NAMALWA (cell line): ENCODE data around the gene PIAS3.

Experiments
- DNase-seq: peaks from one replicate; pipeline ENCODE4 v3.0.0-alpha.2; 2015; ENCODE audit warnings: low spot score

The PIAS3 gene

GRCh38 chr1:145858901-145859490 lies at the start of gene PIAS3:
Gene PIAS3, minus strand, starts transcription at chr1:145859081. Its CDS starts 91 bp downstream, at chr1:145858990.
- DNase-seq, result peak; percentile 98

- DNase-seq, result no peak
Measured at GRCh38 chr1:145908653-145909052, 49.8 kb upstream of the PIAS3 start.

- no peak for DNase-seq
Measured at GRCh38 chr1:145906954-145907753, 48.3 kb upstream of the PIAS3 start.

- DNase-seq, result no peak
Measured at GRCh38 chr1:145901312-145902021, 42.6 kb upstream of the PIAS3 start.

- no peak for DNase-seq
Measured at GRCh38 chr1:145898756-145899155, 39.9 kb upstream of the PIAS3 start.

GRCh38 chr1:145897969-145898368 lies 39.1 kb upstream of the PIAS3 start:
- DNase-seq, result no peak

- DNase-seq, result no peak
Measured at GRCh38 chr1:145895471-145895870, 36.6 kb upstream of the PIAS3 start.

GRCh38 chr1:145893306-145894055 lies 34.6 kb upstream of the PIAS3 start:
- DNase-seq, result no peak

- DNase-seq, result no peak
Measured at GRCh38 chr1:145892486-145893087, 33.7 kb upstream of the PIAS3 start.

GRCh38 chr1:145891587-145892485 lies 33.0 kb upstream of the PIAS3 start:
- DNase-seq, result peak; percentile 74

GRCh38 chr1:145891143-145891542 lies 32.3 kb upstream of the PIAS3 start:
- no peak for DNase-seq

- DNase-seq, result no peak
Measured at GRCh38 chr1:145889722-145890121, 30.8 kb upstream of the PIAS3 start.

- DNase-seq, result no peak
Measured at GRCh38 chr1:145887631-145888030, 28.8 kb upstream of the PIAS3 start.

- DNase-seq, result no peak
Measured at GRCh38 chr1:145886816-145887215, 27.9 kb upstream of the PIAS3 start.

- no peak for DNase-seq
Measured at GRCh38 chr1:145886390-145886789, 27.5 kb upstream of the PIAS3 start.

- DNase-seq, result peak; percentile 96
Measured at GRCh38 chr1:145885738-145886287, 26.9 kb upstream of the PIAS3 start, which contains the start of gene ANKRD35. Gene ANKRD35, minus strand, starts transcription at chr1:145885866. Its CDS starts 108 bp downstream, at chr1:145885758.

- no peak for DNase-seq
Measured at GRCh38 chr1:145884675-145885074, 25.8 kb upstream of the PIAS3 start.

- DNase-seq, result no peak
Measured at GRCh38 chr1:145879775-145880174, 20.9 kb upstream of the PIAS3 start.

- no peak for DNase-seq
Measured at GRCh38 chr1:145878724-145879123, 19.8 kb upstream of the PIAS3 start.

- no peak for DNase-seq
Measured at GRCh38 chr1:145877923-145878486, 19.1 kb upstream of the PIAS3 start.
